GM19238 (cell line): Measurements from ENCODE around the gene VENTX.
"Not testable (repeated sequence)": the region's sequence is repeated elsewhere in the genome, so short reads cannot be mapped to it uniquely, and the experiment has no call there.

Experiments used
- DNase-seq: peaks from one replicate; pipeline ENCODE4 v3.0.0; 2011; ENCODE audit warnings: low spot score; ENCODE audit not compliant: insufficient read length

Gene VENTX

DNA sequence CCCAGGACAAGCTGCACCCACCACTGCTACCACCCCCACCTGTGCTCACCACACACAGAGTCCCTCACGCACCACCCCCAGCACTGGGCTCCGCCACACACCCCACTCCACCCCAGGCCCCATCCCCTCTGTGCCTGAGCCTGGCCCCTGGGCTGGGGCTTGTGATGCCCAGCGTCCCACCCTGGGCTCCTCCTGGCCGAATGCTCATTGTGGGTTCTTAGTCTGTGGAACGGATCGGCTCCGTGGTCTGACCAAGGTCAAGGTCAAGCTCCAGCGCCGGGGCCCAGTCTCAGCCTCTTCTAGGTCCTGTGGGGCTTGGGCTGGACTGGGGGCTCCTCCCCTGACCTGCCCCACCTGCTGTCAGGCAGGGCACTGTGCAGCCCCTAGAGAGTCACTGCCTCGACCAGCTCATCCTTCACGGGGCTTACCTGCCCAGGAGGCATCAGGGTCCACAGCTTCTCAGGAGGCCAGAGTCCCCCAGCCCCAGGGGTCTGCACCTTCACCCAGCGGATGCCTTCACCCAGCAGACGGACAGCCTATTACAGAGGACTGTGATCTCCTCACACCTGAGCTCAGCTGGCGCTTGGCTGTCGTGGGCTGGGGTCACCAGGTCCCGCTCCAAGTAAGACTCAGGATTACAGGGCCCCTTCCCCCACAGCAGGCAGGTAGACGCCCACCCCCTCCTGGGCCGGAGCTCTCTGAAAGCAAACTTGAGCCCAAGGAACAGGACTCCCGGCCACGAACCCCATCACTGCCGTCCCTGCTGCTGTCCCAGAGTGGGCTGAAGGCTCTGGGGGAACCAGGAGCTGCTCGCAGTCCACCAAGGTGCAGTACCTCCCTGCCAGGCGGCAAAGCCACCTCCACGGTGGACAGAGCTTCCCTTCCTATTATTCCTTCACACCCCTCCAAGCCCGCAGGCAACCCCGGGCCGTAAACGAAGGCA lies 22.9 kb upstream of the VENTX start:
- DNase-seq = no peak

DNA sequence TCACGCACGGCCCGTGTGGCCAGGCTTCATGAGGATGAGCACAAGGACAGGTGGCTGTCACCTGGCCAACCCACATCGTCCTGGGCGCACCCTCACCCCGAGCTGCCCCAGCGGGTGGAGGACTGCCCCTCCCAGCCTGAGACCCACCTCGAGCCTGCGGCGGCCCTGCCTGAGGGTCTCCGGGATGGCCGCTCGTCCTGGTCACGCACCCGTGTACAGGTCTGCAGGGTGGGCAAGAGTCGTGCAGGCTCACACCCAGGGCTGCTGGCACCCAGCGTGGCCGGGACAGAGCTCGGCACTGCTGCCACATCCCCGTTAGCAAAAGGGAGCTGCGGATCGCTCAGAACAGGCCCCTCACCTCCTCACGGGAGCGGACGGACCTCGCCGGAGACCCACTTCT lies 22.1 kb upstream of the VENTX start:
- no peak for DNase-seq

- no peak for DNase-seq
Observed at GRCh38 chr10:133216776-133217175, 20.9 kb upstream of the VENTX start.

DNA sequence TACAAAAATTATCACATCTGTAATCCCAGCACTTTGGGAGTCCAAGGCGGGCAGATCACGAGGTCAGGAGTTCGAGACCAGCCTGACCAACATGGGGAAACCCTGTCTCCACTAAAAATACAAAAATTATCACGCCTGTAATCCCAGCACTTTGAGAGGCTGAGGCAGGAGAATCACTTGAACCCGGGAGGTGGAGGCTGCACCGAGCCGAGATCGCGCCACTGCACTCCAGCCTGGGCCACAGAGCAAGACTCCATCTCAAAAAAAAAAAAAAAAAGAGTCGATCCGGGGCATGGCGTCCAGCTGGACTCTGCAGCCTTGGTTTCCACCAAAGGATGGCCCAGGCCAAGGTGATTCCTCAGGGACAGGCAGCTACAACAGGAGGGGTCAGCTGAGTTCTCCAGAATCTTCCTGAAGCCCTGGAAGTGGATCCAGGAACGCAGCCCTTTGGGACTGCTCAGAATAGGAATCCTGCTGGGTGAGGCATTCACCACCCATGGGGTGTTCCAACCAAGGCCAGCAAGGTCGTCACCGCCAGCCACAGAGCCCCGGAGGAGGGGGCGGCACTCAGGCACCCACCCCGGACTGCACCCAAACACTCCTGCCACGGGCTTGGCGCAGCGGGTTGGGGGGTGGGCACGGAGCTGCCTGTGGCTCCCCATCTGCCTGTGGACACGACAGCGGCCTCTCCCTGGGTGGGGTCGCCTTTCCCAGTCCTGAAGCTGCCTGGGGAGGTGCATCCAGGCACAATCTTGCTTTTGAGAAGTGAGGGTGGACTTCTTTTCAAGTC lies 19.7 kb upstream of the VENTX start:
- no peak for DNase-seq

DNA sequence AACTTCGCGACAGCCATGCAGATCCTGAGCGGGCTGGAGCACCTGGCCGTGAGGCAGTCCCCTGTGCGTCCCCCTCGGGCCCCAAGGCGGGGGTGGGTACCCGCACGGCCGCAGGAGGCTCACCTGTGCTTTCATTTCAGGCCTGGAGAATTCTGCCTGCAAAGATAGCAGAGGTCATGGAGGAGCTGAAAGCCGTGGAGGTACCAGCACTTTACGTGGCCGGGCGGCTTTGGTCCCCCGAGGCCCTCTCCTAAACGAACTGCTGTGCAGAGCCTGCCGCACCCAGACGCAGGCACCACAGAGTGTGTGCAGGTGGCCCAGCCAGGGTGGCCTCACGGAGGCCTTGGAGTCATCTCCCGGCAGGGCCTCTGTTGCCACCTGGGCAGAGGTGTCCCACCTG lies 18.8 kb upstream of the VENTX start:
- no peak for DNase-seq

GRCh38 chr10:133219782-133220181 lies 17.9 kb upstream of the VENTX start:
- no peak for DNase-seq

- no peak for DNase-seq
Observed at GRCh38 chr10:133221331-133221730, 16.3 kb upstream of the VENTX start.

DNA sequence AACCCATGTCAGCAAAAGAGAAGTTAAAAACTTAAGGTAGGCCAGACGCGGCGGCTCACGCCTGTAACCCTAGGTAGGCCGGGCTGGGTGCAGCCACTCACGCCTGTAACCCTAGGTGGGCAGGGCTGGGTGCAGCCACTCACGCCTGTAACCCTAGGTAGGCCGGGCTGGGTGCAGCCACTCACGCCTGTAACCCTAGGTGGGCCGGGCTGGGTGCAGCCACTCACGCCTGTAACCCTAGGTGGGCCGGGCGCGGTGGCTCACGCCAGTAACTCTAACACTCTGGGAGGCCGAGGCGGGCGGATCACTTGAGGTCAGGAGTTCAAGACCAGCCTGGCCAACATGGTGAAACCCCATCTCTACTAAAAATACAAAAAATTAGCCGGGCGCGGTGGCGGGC lies 15.9 kb upstream of the VENTX start:
- not testable (repeated sequence) for DNase-seq

DNA sequence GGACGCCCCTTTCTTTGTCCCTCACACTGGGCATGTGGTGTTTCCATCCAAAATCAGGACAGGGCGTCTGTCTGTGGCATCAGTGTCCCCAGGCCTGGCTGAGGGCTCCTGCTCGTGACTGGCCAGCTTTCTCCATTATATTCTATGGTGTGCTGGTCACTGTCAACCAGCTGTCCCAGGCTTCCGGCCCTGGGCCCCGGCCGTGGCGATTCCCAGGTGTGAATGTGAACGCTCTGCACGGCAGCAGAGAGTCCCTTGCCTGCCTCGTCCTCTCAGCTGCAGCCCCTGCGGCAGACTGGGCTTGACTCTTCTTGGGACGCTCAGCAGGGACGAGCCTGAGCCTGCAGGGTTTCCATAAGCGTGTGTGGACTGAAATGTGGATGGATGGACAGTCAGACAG lies 13.6 kb upstream of the VENTX start:
- DNase-seq = no peak

GRCh38 chr10:133224756-133225372 lies 12.8 kb upstream of the VENTX start:
- no peak for DNase-seq

- no peak for DNase-seq
Observed at GRCh38 chr10:133225707-133226191, 11.9 kb upstream of the VENTX start.

DNA sequence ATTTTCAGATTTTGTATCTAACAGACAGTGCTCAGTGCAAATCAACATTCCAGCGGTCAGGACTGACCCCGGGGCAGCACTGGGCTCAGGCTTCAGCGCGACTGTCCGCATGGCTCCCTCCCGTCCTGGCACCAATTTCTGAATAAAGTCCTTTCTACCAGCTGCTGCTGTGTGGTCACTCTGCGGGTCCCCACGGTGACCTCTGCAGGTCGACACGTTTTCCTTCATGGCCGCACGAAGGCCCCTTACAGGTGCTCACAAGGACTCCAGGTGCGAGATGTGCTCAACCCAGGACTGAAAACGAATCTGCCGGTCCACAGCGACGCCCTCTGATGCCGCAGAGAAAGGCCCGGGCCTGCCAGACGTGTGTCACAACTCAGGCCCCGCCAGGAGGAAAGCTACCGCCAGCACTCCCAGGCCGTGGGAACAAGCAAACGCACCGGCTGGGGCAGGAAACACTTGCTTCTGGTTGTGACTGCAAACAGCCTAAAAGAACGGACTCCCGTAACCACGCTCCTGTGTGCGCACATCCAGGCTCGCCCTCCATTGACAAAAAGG lies 11.3 kb upstream of the VENTX start:
- no peak for DNase-seq

GRCh38 chr10:133227256-133227655 lies 10.4 kb upstream of the VENTX start:
- DNase-seq = no peak

- DNase-seq = no peak
Observed at GRCh38 chr10:133229265-133230043, 8.2 kb upstream of the VENTX start.

GRCh38 chr10:133230044-133230361 lies 7.7 kb upstream of the VENTX start, which contains the start of gene UTF1:
Gene UTF1, plus strand, starts transcription at chr10:133230217. Its CDS starts 72 bp downstream, at chr10:133230289.
- no peak for DNase-seq

DNA sequence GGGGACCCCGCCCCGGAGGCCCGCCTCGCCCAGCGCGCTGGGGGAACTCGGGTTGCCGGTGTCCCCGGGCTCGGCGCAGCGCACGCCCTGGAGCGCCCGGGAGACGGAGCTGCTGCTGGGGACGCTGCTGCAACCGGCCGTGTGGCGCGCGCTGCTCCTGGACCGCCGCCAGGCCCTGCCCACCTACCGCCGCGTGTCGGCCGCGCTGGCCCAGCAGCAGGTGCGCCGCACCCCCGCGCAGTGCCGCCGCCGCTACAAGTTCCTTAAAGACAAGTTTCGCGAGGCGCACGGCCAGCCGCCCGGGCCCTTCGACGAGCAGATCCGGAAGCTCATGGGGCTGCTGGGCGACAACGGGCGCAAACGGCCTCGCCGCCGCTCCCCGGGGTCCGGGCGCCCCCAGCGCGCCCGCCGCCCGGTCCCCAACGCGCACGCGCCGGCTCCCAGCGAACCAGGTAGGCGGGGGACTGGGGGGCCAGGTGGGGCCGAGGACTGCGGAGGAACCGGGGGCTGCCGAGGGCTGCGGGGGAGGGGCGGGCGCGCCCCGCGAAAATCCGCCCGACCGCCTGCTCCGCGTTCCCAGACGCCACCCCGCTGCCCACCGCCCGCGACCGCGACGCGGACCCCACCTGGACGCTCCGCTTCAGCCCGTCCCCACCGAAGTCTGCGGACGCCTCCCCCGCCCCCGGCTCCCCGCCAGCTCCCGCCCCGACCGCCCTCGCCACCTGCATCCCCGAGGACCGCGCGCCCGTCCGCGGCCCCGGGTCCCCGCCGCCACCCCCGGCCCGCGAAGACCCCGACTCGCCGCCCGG lies 7.1 kb upstream of the VENTX start:
- DNase-seq = no peak

DNA sequence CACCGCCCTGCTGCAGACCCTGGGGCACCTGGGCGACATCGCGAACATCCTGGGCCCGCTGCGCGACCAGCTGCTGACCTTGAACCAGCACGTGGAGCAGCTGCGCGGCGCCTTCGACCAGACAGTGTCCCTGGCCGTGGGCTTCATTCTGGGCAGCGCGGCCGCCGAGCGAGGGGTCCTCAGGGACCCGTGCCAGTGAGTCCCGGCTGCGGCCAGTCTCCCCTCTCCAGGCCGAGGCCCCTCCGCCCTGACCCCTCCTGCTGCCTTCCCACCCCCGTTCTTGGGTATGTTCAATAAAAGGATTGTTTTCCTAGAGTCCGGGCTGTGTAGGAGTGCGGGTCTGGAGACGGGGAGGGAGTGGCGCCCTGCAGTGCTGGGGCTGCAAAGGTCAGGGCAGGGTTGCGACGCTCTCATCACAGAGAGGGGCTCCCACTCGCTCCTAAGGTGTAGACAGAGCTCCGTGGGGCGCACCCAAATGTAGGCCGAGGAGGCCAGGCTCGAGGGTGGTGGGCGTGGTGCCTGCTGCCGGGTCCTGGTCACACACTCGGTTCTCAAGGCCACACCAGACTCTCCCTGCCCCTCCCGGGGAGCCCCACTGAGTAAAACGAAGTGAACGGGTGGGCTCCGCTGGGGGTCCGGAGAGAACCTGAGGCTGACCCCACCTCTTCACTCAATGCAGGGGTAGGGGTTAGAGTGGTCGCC lies 6.3 kb upstream of the VENTX start:
- no peak for DNase-seq

GRCh38 chr10:133231946-133232574 lies 5.6 kb upstream of the VENTX start:
- DNase-seq = no peak

- DNase-seq = not testable (repeated sequence)
Observed at GRCh38 chr10:133234796-133235195, 2.9 kb upstream of the VENTX start.
